H1 (cell line): ENCODE data around the gene LSM4. TPM values are rescaled to one million over a fixed set of nuclear protein-coding genes. Genes with fewer than 3 reads are reported as not detected.
A peak's percentile ranks its signal among the peaks of the same experiment; 100 is the strongest.

Experiments used
- CTCF ChIA-PET: fragments of 300-600 bp; sonication (Branson Sonifier 250); formaldehyde crosslinking; loops from one replicate; lab custom pipeline; 2021; ENCODE audit not compliant: partially characterized antibody; lab: Charles Lee
- POLR2A ChIA-PET: fragments of 300-600 bp; sonication (Branson Sonifier 250); formaldehyde crosslinking; loops from one replicate; lab custom pipeline; 2021; ENCODE audit warnings: inconsistent platforms; ENCODE audit not compliant: partially characterized antibody; lab: Charles Lee
- DNase-seq, 2 experiments: peaks; one replicate each; pipeline versions ENCODE4 v3.0.0 to v3.0.0-alpha.2; 2010 to 2022; ENCODE audit warnings: low spot score in 2 of 2, low read depth in 1 of 2, mixed read lengths in 1 of 2
- FAIRE-seq: peaks from 2 replicates; lab custom pipeline; 2011; peaks lifted over from hg19 to GRCh38; lab: Jason Lieb, UNC
- H2AFZ ChIP-seq: 2 replicates; pipeline ENCODE4 v1.8.1; 2012; ENCODE audit warnings: low read length, inconsistent platforms
- H2AK5ac ChIP-seq: 2 replicates; pipeline ENCODE4 v1.6.1; 2013; ENCODE audit warnings: low read depth, low read length
- H2BK120ac ChIP-seq: replicated peaks from 2 replicates; pipeline ENCODE3; 2013; ENCODE audit warnings: low read depth, low read length, inconsistent platforms
- H2BK12ac ChIP-seq: 2 replicates; pipeline ENCODE4 v1.6.1; 2013; ENCODE audit warnings: low read depth, low read length
- H2BK15ac ChIP-seq: 2 replicates; pipeline ENCODE4 v1.6.1; 2013; ENCODE audit warnings: low read length
- H2BK20ac ChIP-seq: 2 replicates; pipeline ENCODE4 v1.6.1; 2013; ENCODE audit warnings: low read length
- H2BK5ac ChIP-seq: 2 replicates; pipeline ENCODE4 v1.6.1; 2013; ENCODE audit warnings: low read depth, low read length
- H3K14ac ChIP-seq: 2 replicates; pipeline ENCODE4 v1.6.1; 2013; ENCODE audit warnings: inconsistent platforms; ENCODE audit not compliant: insufficient read length
- H3K18ac ChIP-seq: 2 replicates; pipeline ENCODE4 v1.6.1; 2013; ENCODE audit warnings: low read length; ENCODE audit errors: extremely low read depth
- H3K23ac ChIP-seq: 2 replicates; pipeline ENCODE4 v1.6.1; 2013; ENCODE audit warnings: inconsistent platforms; ENCODE audit not compliant: insufficient read length
- H3K23me2 ChIP-seq: 2 replicates; pipeline ENCODE4 v1.6.1; 2013; ENCODE audit warnings: low read depth, low read length
- H3K27ac ChIP-seq: 2 replicates; pipeline ENCODE4 v1.6.1; 2011; ENCODE audit warnings: low read depth, low read length, inconsistent platforms
- H3K27me3 ChIP-seq, 4 experiments: replicated peaks in 1 of 4; 1 replicate in 1 of 4; 2 replicates in 3 of 4; pipeline versions ENCODE4 v1.6.1 to v1.8.1; 2011 to 2013; ENCODE audit warnings: low read length in 3 of 4, mild to moderate bottlenecking in 3 of 4, inconsistent platforms in 2 of 4, mixed read lengths in 2 of 4, moderate library complexity in 1 of 4; ENCODE audit not compliant: control insufficient read depth in 3 of 4, insufficient read depth in 3 of 4; ENCODE audit errors: extremely low read depth in 1 of 4
- H3K36me3 ChIP-seq, 4 experiments: 2 replicates each; pipeline versions ENCODE4 v1.6.1 to v1.8.1; 2011 to 2013; ENCODE audit warnings: mild to moderate bottlenecking in 4 of 4, low read length in 3 of 4, moderate library complexity in 2 of 4, control low read depth in 1 of 4, inconsistent platforms in 1 of 4; ENCODE audit not compliant: insufficient read depth in 4 of 4, control insufficient read depth in 2 of 4
- H3K4ac ChIP-seq: replicated peaks from 2 replicates; pipeline ENCODE3; 2013; ENCODE audit warnings: low read length, low read depth, mixed read lengths, inconsistent platforms; ENCODE audit not compliant: insufficient read length
- H3K4me1 ChIP-seq, 4 experiments: replicated peaks in 1 of 4; 1 replicate in 1 of 4; 2 replicates in 3 of 4; pipeline versions ENCODE4 v1.6.1 to v1.8.1; 2011 to 2013; ENCODE audit warnings: low read length in 3 of 4, inconsistent platforms in 2 of 4, mixed read lengths in 1 of 4; ENCODE audit not compliant: insufficient read depth in 4 of 4, control insufficient read depth in 3 of 4
- H3K4me2 ChIP-seq, 2 experiments: 2 replicates each; pipeline versions ENCODE4 v1.6.1 to v1.8.1; 2011 to 2013; ENCODE audit warnings: low read depth in 2 of 2, low read length in 2 of 2, control low read depth in 1 of 2, inconsistent platforms in 1 of 2, mild to moderate bottlenecking in 1 of 2; ENCODE audit not compliant: insufficient read depth in 1 of 2
- H3K4me3 ChIP-seq, 4 experiments: fragments of 200-600, 300-600 bp in 1 of 4; sonication (generic), shearing (Covaris generic), sonication (Bioruptor Twin) in 1 of 4; 2 replicates each; pipeline versions ENCODE4 v1.5.1 to v1.8.1; 2011 to 2016; ENCODE audit warnings: low read length in 4 of 4, low read depth in 3 of 4, control low read depth in 2 of 4, inconsistent platforms in 2 of 4, mild to moderate bottlenecking in 2 of 4, mixed read lengths in 1 of 4, moderate library complexity in 1 of 4; ENCODE audit not compliant: insufficient read depth in 2 of 4; ENCODE audit errors: extremely low read depth in 1 of 4
- H3K56ac ChIP-seq: replicated peaks from 2 replicates; pipeline ENCODE3; 2013; ENCODE audit warnings: low read depth, mild to moderate bottlenecking, mixed read lengths, low read length, inconsistent platforms; ENCODE audit not compliant: insufficient read length
- H3K79me1 ChIP-seq: 2 replicates; pipeline ENCODE4 v1.6.1; 2013; ENCODE audit warnings: low read depth, low read length, control low read depth
- H3K79me2 ChIP-seq, 2 experiments: 2 replicates each; pipeline versions ENCODE4 v1.6.1 to v1.8.1; 2012 to 2013; ENCODE audit warnings: low read length in 2 of 2, mild to moderate bottlenecking in 2 of 2, inconsistent platforms in 1 of 2; ENCODE audit not compliant: insufficient read depth in 2 of 2, control insufficient read depth in 1 of 2
- H3K9ac ChIP-seq, 4 experiments: replicated peaks in 1 of 4; 1 replicate in 1 of 4; 2 replicates in 3 of 4; pipeline versions ENCODE4 v1.6.1 to v1.8.1; 2011 to 2013; ENCODE audit warnings: low read depth in 3 of 4, low read length in 3 of 4, control low read depth in 2 of 4, mild to moderate bottlenecking in 2 of 4, moderate library complexity in 2 of 4, inconsistent platforms in 1 of 4; ENCODE audit errors: extremely low read depth in 1 of 4
- H3K9me3 ChIP-seq, 2 experiments: 2 replicates each; pipeline versions ENCODE4 v1.6.1 to v1.8.1; 2012 to 2013; ENCODE audit warnings: mild to moderate bottlenecking in 2 of 2, moderate library complexity in 2 of 2, control low read depth in 1 of 2, inconsistent platforms in 1 of 2, low read depth in 1 of 2, low read length in 1 of 2, mixed read lengths in 1 of 2; ENCODE audit not compliant: insufficient read depth in 2 of 2
- H4K20me1 ChIP-seq, 2 experiments: replicated peaks in 1 of 2; 2 replicates each; pipeline versions ENCODE3 to v1.8.1; 2011 to 2013; ENCODE audit warnings: inconsistent platforms in 2 of 2, low read length in 2 of 2, mild to moderate bottlenecking in 1 of 2; ENCODE audit not compliant: insufficient read depth in 2 of 2, control insufficient read depth in 1 of 2
- H4K5ac ChIP-seq: 2 replicates; pipeline ENCODE4 v1.6.1; 2013; ENCODE audit warnings: low read length, low read depth, mixed read lengths, inconsistent platforms; ENCODE audit not compliant: insufficient read length
- H4K8ac ChIP-seq: 2 replicates; pipeline ENCODE4 v1.8.0; 2013; ENCODE audit warnings: mild to moderate bottlenecking, moderate library complexity, low read length, inconsistent platforms; ENCODE audit not compliant: insufficient read depth; ENCODE audit errors: extremely low read depth
- H4K91ac ChIP-seq: replicated peaks from 2 replicates; pipeline ENCODE3; 2013; ENCODE audit warnings: low read length, mixed read lengths, inconsistent platforms; ENCODE audit not compliant: insufficient read length
- CREB1 ChIP-seq: IDR thresholded peaks from 2 replicates; pipeline ENCODE4 v1.6.1; 2012; ENCODE audit warnings: inconsistent platforms
- WGBS, 2 experiments: shearing (Covaris generic) in 1 of 2; methylation state at CpG; one replicate each; pipeline versions ENCODE4 v1.1.6 to v1.1.7; 2013 to 2015; ENCODE audit warnings: low lambda C conversion rate in 2 of 2, mixed read lengths in 2 of 2, inconsistent platforms in 1 of 2, low coverage in 1 of 2, missing lambda C conversion rate in 1 of 2; ENCODE audit not compliant: insufficient replicate concordance in 2 of 2, insufficient coverage in 1 of 2, insufficient read length in 1 of 2; ENCODE audit errors: extremely low coverage in 1 of 2, missing lambda C conversion rate in 1 of 2; 5-methylcytosine and 5-hydroxymethylcytosine counted together
- polyA plus RNA-seq, 7 experiments: library from polyadenylated mRNA; depleted of rRNA in 3 of 7; stranded (reverse) in 5 of 7; unstranded in 2 of 7; fragments of >200 nt in 5 of 7; fragments of 200-250 nt in 2 of 7; gene quantifications; 1 replicate in 5 of 7; 2 replicates in 1 of 7; 4 replicates in 1 of 7; pipeline versions ENCODE4 v1.2.1 to v1.2.3, GENCODE V29; 2011 to 2013; ENCODE audit warnings: missing spikeins in 2 of 7, mixed read lengths in 2 of 7
- total RNA-seq: library from RNA; stranded (reverse); fragmentation: NEBNext Ultra II Directional; extraction: Animal tissue kit (Norgen Biotek cat#: 25700); gene quantifications from 2 replicates; pipeline ENCODE4 v1.2.1, GENCODE V29; 2021

Gene LSM4
- total and polyA plus RNA-seq, 2 of the 8 experiments (the other 6 are each of a cell fraction or from before 2014, with no cell fraction given) = 302 to 319 TPM

- POLR2A ChIA-PET = interaction anchor here (0.7 to 20.2 kb wide), 10 partner anchors 12 to 577 kb away, joined by 3 to 224 read pairs (median 4); partner anchors contain the start of genes COPE, DDX49, IQCN and JUND
- H2BK20ac ChIP-seq = no peak overlapping the region
- H3K4me3 ChIP-seq = no peak overlapping the region
- TF ChIP-seq CREB1 = no peak
- no peaks in the 10 kb centered on the region for H3K9me3 ChIP-seq
- H2BK120ac ChIP-seq = no peak overlapping the region
- no peak overlapping the region for H4K91ac ChIP-seq
- H3K23me2 ChIP-seq = peaks cover 11% of the 10 kb centered on the region
- peak overlapping the region; percentile 9 for H3K4ac ChIP-seq
- no peak overlapping the region for H3K18ac ChIP-seq
- no peak overlapping the region for H3K56ac ChIP-seq
- no peak overlapping the region for H3K14ac ChIP-seq
- H3K79me2 ChIP-seq = peaks cover 0 to 4% of the 10 kb centered on the region in 2 experiments; a peak in 1 of 4 replicates
- no peaks in the 10 kb centered on the region for H3K36me3 ChIP-seq
- no peak overlapping the region for H4K5ac ChIP-seq
- peak overlapping the region; percentile 92; the same call in 1 of the 2 replicates for H2BK12ac ChIP-seq
- DNase-seq = no peak
- H3K4me1 ChIP-seq = peaks cover 0 to 14% (median 8%) of the 10 kb centered on the region in 4 experiments; a peak in 5 of 7 replicates
- CTCF ChIA-PET = interaction anchor here (0.7 to 5.1 kb wide), 14 partner anchors 8 to 80 kb away, joined by 3 to 47 read pairs (median 5); partner anchors contain the start of genes GDF15, IQCN and LRRC25
- H3K9ac ChIP-seq = 0 out of 7 replicates have a peak overlapping the region, but pooled peaks of 1 of the 4 experiments have one; percentile 4
- H2AFZ ChIP-seq = no peak overlapping the region
- H3K4me2 ChIP-seq = peak overlapping the region in 1 of 2 experiments; percentile 79; a peak in 1 of 4 replicates
- 95% methylated on average over 8 of the region's 8 CpGs; no CpG with 5 or more reads in 1 of the 2 experiments for WGBS, 2 experiments
- FAIRE-seq = no peak
- 0 out of 7 replicates have a peak, but pooled peaks cover 0 to 2% (median 0%) of the 10 kb centered on the region in 4 experiments for H3K27me3 ChIP-seq
- H4K8ac ChIP-seq = no peak overlapping the region
- no peaks in the 10 kb centered on the region for H3K79me1 ChIP-seq
- H3K27ac ChIP-seq = no peak overlapping the region
- no peaks in the 10 kb centered on the region for H4K20me1 ChIP-seq
- peak overlapping the region; percentile 92; the same call in 1 of the 2 replicates for H2BK15ac ChIP-seq
- no peak overlapping the region for H3K23ac ChIP-seq
- no peak overlapping the region for H2BK5ac ChIP-seq
- peak overlapping the region; percentile 71 for H2AK5ac ChIP-seq
Observed at GRCh38 chr19:18342090-18342632, 19.3 kb upstream of the LSM4 start.
